HG03378 (cell line): Measurements from ENCODE around the gene SDK1.

Experiments used
- ATAC-seq: cut with Tn5 transposase; IDR thresholded peaks from one replicate; pipeline ENCODE4 v1.9.1; 2021; ENCODE audit warnings: mild to moderate bottlenecking, moderate library complexity; ENCODE audit not compliant: unreplicated experiment

SDK1 gene

GRCh38 chr7:3289996-3290395 lies 11.1 kb upstream of the SDK1 start:
- ATAC-seq: no peak

- no peak for ATAC-seq
Measured at GRCh38 chr7:3292694-3293093, 8.4 kb upstream of the SDK1 start.

- no peak for ATAC-seq
Measured at GRCh38 chr7:3294432-3295100, 6.5 kb upstream of the SDK1 start.

- no peak for ATAC-seq
Measured at GRCh38 chr7:3297105-3297819, 3.8 kb upstream of the SDK1 start.

GRCh38 chr7:3300221-3300650 lies 816 bp upstream of the SDK1 start:
- ATAC-seq: no peak

GRCh38 chr7:3301449-3301731 lies 338 bp downstream of the SDK1 start:
- no peak for ATAC-seq

GRCh38 chr7:3301831-3302618 lies 973 bp downstream of the SDK1 start:
- ATAC-seq: no peak

GRCh38 chr7:3302681-3303320 lies 1.7 kb downstream of the SDK1 start:
- ATAC-seq: no peak

- no peak for ATAC-seq
Measured at GRCh38 chr7:3304131-3304530, 3.1 kb downstream of the SDK1 start.

- ATAC-seq: no peak
Measured at GRCh38 chr7:3307435-3307834, 6.4 kb downstream of the SDK1 start.

- ATAC-seq: no peak
Measured at GRCh38 chr7:3309140-3309539, 8.1 kb downstream of the SDK1 start.

- ATAC-seq: no peak
Measured at GRCh38 chr7:3309956-3310355, 8.9 kb downstream of the SDK1 start.

GRCh38 chr7:3310884-3311283 lies 9.8 kb downstream of the SDK1 start:
- no peak for ATAC-seq

GRCh38 chr7:3312583-3312982 lies 11.5 kb downstream of the SDK1 start:
- ATAC-seq: no peak

- no peak for ATAC-seq
Measured at GRCh38 chr7:3318874-3319273, 17.8 kb downstream of the SDK1 start.

- no peak for ATAC-seq
Measured at GRCh38 chr7:3321206-3321605, 20.2 kb downstream of the SDK1 start.

- no peak for ATAC-seq
Measured at GRCh38 chr7:3321745-3322144, 20.7 kb downstream of the SDK1 start.

GRCh38 chr7:3326246-3326645 lies 25.2 kb downstream of the SDK1 start:
- no peak for ATAC-seq

- no peak for ATAC-seq
Measured at GRCh38 chr7:3327099-3327498, 26.0 kb downstream of the SDK1 start.

GRCh38 chr7:3327655-3328054 lies 26.6 kb downstream of the SDK1 start:
- no peak for ATAC-seq

- ATAC-seq: no peak
Measured at GRCh38 chr7:3332308-3332707, 31.3 kb downstream of the SDK1 start.

- ATAC-seq: no peak
Measured at GRCh38 chr7:3333861-3334260, 32.8 kb downstream of the SDK1 start.
